ENCODE data around the gene TIAM1.

The TIAM1 gene

GRCh38 chr21:31075848-31076247 is 268.2 kb downstream of the TIAM1 start:
- no peak for DNase-seq

- DNase-seq: no peak
Observed at GRCh38 chr21:31072533-31072932, 271.5 kb downstream of the TIAM1 start.

All from NCI-H146 (cell line).